ENCODE measurements around the gene TMEM223. TPM values are rescaled to one million over a fixed set of nuclear protein-coding genes. Genes with fewer than 3 reads are reported as not detected.

The TMEM223 gene
- total RNA-seq, 1 experiment from 2014 or later: 22.2 TPM

DNA sequence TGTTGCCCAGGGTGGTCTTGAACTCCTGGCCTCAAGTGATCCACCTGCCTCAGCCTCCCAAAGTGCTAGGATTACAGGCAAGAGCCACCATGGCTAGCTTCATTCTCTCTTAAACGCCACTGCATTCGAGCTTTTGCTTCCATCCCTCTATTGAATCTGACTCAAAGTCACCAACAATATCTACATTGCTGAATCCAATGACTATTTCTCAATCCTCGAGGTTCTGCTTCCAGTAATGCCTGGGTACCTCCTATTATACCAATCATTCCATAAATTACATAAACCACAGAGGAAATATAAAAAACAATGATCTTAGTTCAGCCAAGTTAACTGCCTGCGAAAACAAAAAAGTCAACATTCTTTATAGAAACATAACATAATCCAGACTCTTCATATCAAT lies 25.3 kb upstream of the TMEM223 start:
- Histone ChIP-seq H3K23me2 (ENCODE audit: insufficient read length, low read depth, low read length, poor library complexity, severe bottlenecking) (no peaks in the 10 kb centered on the region), H3K27me3 (ENCODE audit: insufficient read depth, low read length) (no peaks in the 10 kb centered on the region), H3K56ac (ENCODE audit: insufficient read length, low read depth, low read length) (no peak overlapping the region), H2BK20ac (ENCODE audit: low read depth, low read length, poor library complexity, severe bottlenecking) (no peak overlapping the region), H2AK5ac (ENCODE audit: insufficient read length, low read length) (no peak overlapping the region), H3K4me2 (ENCODE audit: insufficient read depth, insufficient read length, low read length) (no peak overlapping the region), H3K9ac (ENCODE audit: extremely low read depth, insufficient read length, low read length) (no peak overlapping the region), H2BK12ac (ENCODE audit: insufficient read length, low read depth, low read length) (no peak overlapping the region), H4K8ac (replicated peaks; ENCODE audit: insufficient read length, low read depth, low read length) (no peak overlapping the region), H3K27ac (ENCODE audit: insufficient read length, low read depth, low read length) (no peak overlapping the region), H3K79me1 (ENCODE audit: insufficient read depth, low read depth, low read length, poor library complexity, severe bottlenecking) (no peaks in the 10 kb centered on the region), H3K79me2 (ENCODE audit: insufficient read depth, low read length) (no peaks in the 10 kb centered on the region), H2BK15ac (ENCODE audit: low read depth, low read length) (no peak overlapping the region), H4K20me1 (ENCODE audit: control insufficient read depth, insufficient read depth, insufficient read length) (no peaks in the 10 kb centered on the region), H4K5ac (ENCODE audit: insufficient read length, low read depth, low read length) (no peak overlapping the region), H3K18ac (ENCODE audit: insufficient read length, low read depth, low read length) (no peak overlapping the region), H3K4me1 (ENCODE audit: insufficient read depth, low read length) (no peaks in the 10 kb centered on the region), H3T11ph (ENCODE audit: low read length) (no peak overlapping the region), H3K14ac (ENCODE audit: insufficient read depth, low read length) (no peak overlapping the region), H3K4ac (ENCODE audit: low read depth, low read length) (no peak overlapping the region), H2BK120ac (ENCODE audit: low read depth, low read length, poor library complexity, severe bottlenecking) (no peak overlapping the region), H3K9me3 (ENCODE audit: control insufficient read depth, low read depth, low read length) (no peaks in the 10 kb centered on the region), H4K91ac (ENCODE audit: insufficient read length, low read depth, low read length) (no peak overlapping the region), H3K23ac (ENCODE audit: insufficient read length, low read depth, low read length) (no peak overlapping the region), H2AFZ (ENCODE audit: low read length) (no peak overlapping the region), H2BK5ac (ENCODE audit: insufficient read length, low read length) (no peak overlapping the region)
- H3K36me3 Mint-ChIP-seq (ENCODE audit: insufficient read depth in 1 of 3, low read depth in 3 of 3): peaks cover 5 to 35% (median 31%) of the 10 kb centered on the region in 3 experiments; a peak in 6 of 7 replicates
- no peaks in the 10 kb centered on the region for H3K27me3 Mint-ChIP-seq (ENCODE audit: low read depth)
- no peaks in the 10 kb centered on the region for H3K9me3 Mint-ChIP-seq
- no peak overlapping the region; a peak in 1 of 7 replicates for H3K27ac Mint-ChIP-seq
- H3K4me1 Mint-ChIP-seq: no peaks in the 10 kb centered on the region
- WGBS (ENCODE audit: extremely low coverage, insufficient read length, low lambda C conversion rate): no CpG with 5 or more reads among the region's 4 CpGs
- H3K4me3 Mint-ChIP-seq: no peak overlapping the region
- TF ChIP-seq, protein P1, sequence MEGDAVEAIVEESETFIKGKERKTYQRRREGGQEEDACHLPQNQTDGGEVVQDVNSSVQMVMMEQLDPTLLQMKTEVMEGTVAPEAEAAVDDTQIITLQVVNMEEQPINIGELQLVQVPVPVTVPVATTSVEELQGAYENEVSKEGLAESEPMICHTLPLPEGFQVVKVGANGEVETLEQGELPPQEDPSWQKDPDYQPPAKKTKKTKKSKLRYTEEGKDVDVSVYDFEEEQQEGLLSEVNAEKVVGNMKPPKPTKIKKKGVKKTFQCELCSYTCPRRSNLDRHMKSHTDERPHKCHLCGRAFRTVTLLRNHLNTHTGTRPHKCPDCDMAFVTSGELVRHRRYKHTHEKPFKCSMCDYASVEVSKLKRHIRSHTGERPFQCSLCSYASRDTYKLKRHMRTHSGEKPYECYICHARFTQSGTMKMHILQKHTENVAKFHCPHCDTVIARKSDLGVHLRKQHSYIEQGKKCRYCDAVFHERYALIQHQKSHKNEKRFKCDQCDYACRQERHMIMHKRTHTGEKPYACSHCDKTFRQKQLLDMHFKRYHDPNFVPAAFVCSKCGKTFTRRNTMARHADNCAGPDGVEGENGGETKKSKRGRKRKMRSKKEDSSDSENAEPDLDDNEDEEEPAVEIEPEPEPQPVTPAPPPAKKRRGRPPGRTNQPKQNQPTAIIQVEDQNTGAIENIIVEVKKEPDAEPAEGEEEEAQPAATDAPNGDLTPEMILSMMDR (conservative IDR thresholded peaks at IDR 0.05): no peak
- DNase-seq: no peak

Measured in H9 (cell line).